ENCODE results near the gene CD274. TPM values are rescaled to one million over a fixed set of nuclear protein-coding genes. Genes with fewer than 3 reads are reported as not detected.

The CD274 gene
- total RNA-seq, 8 experiments from 2014 or later: 0.16 to 2.0 (median 0.70) TPM

DNA sequence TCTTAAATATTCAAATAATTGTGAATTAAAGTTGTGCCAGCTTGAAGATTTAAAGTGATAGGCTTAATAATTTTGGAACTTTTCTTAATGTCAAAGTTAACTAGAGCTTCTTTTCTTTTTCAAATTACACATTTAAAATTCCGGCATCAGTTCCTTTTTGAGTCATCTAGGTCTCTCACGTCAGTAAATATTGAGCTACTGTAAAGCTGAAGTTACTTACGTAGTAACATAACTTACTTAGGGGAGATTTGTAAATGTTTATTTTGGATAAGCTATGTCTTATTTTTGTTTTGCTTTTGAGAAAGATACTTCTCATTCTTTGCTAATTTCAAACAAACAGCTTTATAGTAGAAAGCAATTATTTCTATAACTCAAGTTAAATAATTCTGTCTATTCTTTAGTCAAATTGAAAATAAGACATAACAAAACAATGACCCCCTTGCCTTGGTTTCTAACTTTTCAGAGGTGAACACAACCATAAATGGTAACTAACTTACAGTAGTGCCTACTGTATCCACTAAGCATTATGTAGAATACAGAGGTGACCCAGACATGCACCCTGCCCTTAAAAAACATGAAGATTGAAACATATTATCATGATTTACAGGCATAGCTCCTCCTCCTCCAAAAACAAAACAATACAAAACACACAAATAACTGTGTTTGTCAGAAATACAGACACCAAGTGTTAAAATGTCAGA lies 29.8 kb downstream of the CD274 start:
- H3K4me1 ChIP-seq (replicated peaks in 1 of 2): no peaks in the 10 kb centered on the region
- no peak for ATAC-seq (replicated peaks in 6 of 8)
- in situ Hi-C loops (cut with MboI; ENCODE audit: low pct_unique_long_range_greater_than_20kb in 2 of 9, low sequenced_read_pairs in 9 of 9, unreplicated experiment in 9 of 9): no loop called here

GRCh38 chr9:5480919-5481318 lies 30.6 kb downstream of the CD274 start:
- no peak for ATAC-seq (replicated peaks in 6 of 8)
- no peak overlapping the region for H3K4me3 ChIP-seq
- in situ Hi-C loops (cut with MboI; ENCODE audit: low pct_unique_long_range_greater_than_20kb in 2 of 9, low sequenced_read_pairs in 9 of 9, unreplicated experiment in 9 of 9): no loop called here
- WGBS, 10 experiments: 76 to 95% (median 84%) methylated on average over 1 to 4 of the region's 4 CpGs; no CpG with 5 or more reads in 3 of the 10 experiments
- H3K4me1 ChIP-seq (replicated peaks in 1 of 2): no peaks in the 10 kb centered on the region
- no peak overlapping the region for H3K27ac ChIP-seq

More for the DNA sequence above, 29.8 kb downstream of the CD274 start:
- Histone ChIP-seq H3K4me3 (no peak overlapping the region), H3K27ac (no peak overlapping the region)
- WGBS, 10 experiments: 43 to 96% (median 81%) methylated on average over 2 to 3 of the region's 3 CpGs

DNA sequence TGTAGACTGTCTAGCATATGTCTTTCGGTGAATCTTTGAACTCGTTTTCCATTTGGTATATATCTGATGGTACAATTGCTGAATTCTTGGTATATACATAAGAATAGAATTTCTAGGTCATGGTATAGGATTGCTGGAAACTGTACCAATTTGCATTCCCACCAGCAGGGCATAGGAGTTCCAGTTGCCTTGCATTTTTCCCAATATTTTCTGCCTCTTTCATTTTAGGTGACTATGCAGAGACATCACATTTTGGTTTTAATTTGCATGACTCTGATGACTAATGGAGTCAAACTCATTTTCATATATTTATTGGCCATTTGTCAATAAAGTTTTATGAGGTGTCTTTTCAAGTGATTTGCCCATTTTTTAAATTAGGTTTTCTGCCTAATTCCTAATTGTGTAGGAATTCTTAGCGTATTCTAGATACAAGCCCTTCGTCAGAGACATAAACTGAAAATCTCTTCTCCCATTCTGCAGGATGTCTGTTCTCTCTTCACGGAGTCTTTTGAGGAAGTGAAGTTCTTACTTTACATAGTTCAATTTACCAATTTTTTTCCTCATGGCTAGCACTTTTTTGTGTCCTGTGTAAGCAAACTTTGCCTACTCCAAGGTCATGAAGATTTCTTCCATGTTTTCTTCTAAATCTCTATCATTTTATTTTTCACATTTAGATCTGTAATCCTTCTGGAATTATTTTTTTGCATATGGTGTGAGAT lies 31.1 kb downstream of the CD274 start:
- Histone ChIP-seq H3K4me1 (replicated peaks in 1 of 2) (no peaks in the 10 kb centered on the region), H3K27ac (no peak overlapping the region), H3K4me3 (no peak overlapping the region)
- in situ Hi-C loops (cut with MboI; ENCODE audit: low pct_unique_long_range_greater_than_20kb in 2 of 9, low sequenced_read_pairs in 9 of 9, unreplicated experiment in 9 of 9): no loop called here
- WGBS, 10 experiments: 50 to 98% (median 86%) methylated on average over 1 to 5 of the region's 5 CpGs
- no peak for ATAC-seq (replicated peaks in 6 of 8)

DNA sequence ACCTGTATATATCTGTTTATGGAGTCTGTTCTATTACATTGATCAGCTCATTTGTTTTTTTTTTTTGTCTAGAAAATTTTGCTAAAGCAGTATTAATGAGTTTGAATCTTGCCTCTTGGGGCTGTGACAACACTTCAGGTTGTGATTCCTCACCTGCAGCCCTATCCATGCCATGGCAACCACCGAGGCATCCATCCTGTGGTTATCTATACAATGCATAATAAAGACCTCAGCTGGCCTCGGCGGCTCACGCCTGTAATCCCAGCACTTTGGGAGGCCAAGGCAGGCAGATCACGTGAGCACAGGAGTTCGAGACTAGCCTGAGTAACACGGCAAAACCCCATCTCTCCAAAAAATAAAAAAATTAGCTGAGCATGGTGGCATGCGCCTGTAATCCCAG lies 31.9 kb downstream of the CD274 start:
- in situ Hi-C loops (cut with MboI; ENCODE audit: low pct_unique_long_range_greater_than_20kb in 2 of 9, low sequenced_read_pairs in 9 of 9, unreplicated experiment in 9 of 9): no loop called here
- ATAC-seq (replicated peaks in 6 of 8): no peak
- H3K4me1 ChIP-seq (replicated peaks in 1 of 2): no peaks in the 10 kb centered on the region
- WGBS, 10 experiments: 40 to 100% (median 70%) methylated on average over 1 to 8 of the region's 8 CpGs; no CpG with 5 or more reads in 1 of the 10 experiments
- no peak overlapping the region for H3K4me3 ChIP-seq
- H3K27ac ChIP-seq: no peak overlapping the region

DNA sequence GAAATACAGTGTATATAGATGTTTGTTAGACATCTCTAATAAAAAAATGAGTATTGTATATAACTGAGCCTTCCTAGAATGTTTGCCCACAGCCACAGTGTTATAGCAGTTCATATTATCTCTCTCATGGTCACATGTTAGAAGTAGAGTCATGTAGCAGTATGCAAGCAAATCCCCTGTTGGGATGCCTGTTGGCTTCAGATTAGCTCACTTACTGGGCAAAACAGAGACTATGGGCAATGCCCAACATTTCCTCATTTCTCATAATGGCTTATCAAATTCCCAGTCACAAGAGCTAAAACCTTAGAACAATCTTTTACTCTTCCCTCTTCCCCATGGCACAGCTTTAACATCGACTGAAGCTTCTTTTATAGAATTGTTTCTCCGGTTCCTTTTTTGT lies 33.0 kb downstream of the CD274 start:
- no peaks in the 10 kb centered on the region for H3K4me1 ChIP-seq (replicated peaks in 1 of 2)
- no peak for ATAC-seq (replicated peaks in 6 of 8)
- H3K4me3 ChIP-seq: no peak overlapping the region
- no peak overlapping the region for H3K27ac ChIP-seq
- in situ Hi-C loops (cut with MboI; ENCODE audit: low pct_unique_long_range_greater_than_20kb in 2 of 9, low sequenced_read_pairs in 9 of 9, unreplicated experiment in 9 of 9): no loop called here
- 20 to 100% (median 74%) methylated on average over 1 to 2 of the region's 2 CpGs; no CpG with 5 or more reads in 1 of the 10 experiments for WGBS, 10 experiments

DNA sequence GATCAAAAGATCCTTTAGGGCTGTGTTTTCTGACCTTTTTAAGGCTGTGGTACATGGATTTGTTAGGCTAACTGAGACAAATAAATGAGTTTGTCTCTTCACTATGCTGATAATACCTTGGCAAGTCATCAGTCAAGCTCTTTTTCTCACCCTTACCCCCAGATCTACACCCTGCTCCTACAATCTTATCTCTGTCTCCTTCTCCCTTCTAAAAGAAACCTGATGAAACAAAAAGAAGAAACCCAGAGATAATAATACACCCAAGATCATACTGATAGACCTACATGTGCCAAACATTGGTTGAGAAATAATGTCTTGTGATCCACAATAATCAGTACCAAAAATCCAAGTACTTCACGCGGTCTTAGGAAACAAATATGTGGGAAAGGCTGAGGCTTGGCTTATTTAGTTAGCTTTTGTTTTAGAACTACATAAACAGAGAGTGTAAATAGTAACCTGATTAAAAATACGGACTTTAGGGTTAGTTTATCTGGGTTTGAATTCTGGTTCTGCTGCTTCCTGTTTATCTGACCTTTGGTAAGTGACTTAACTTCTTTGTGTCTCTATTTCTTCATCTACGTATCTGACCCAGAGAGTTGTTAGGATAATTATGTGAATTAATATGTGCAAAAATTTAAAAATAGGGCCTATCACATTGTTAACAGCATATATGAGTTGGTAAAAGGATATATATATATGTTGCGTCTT lies 35.2 kb downstream of the CD274 start:
- H3K4me3 ChIP-seq: no peak overlapping the region
- ATAC-seq (replicated peaks in 6 of 8): no peak
- H3K4me1 ChIP-seq (replicated peaks in 1 of 2): no peaks in the 10 kb centered on the region
- H3K27ac ChIP-seq: no peak overlapping the region
- WGBS, 10 experiments: 62 to 100% (median 92%) methylated on average over 2 to 5 of the region's 5 CpGs
- in situ Hi-C loops (cut with MboI; ENCODE audit: low pct_unique_long_range_greater_than_20kb in 2 of 9, low sequenced_read_pairs in 9 of 9, unreplicated experiment in 9 of 9): no loop called here

- no peak for ATAC-seq (replicated peaks in 6 of 8)
- no peaks in the 10 kb centered on the region for H3K4me1 ChIP-seq (replicated peaks in 1 of 2)
- H3K4me3 ChIP-seq: no peak overlapping the region
- in situ Hi-C loops (cut with MboI; ENCODE audit: low pct_unique_long_range_greater_than_20kb in 2 of 9, low sequenced_read_pairs in 9 of 9, unreplicated experiment in 9 of 9): no loop called here
- no peak overlapping the region for H3K27ac ChIP-seq
- 59 to 100% (median 77%) methylated on average over 1 to 5 of the region's 5 CpGs; no CpG with 5 or more reads in 3 of the 10 experiments for WGBS, 10 experiments
These were observed 36.6 kb downstream of the CD274 start for GRCh38 chr9:5486988-5487387.

DNA sequence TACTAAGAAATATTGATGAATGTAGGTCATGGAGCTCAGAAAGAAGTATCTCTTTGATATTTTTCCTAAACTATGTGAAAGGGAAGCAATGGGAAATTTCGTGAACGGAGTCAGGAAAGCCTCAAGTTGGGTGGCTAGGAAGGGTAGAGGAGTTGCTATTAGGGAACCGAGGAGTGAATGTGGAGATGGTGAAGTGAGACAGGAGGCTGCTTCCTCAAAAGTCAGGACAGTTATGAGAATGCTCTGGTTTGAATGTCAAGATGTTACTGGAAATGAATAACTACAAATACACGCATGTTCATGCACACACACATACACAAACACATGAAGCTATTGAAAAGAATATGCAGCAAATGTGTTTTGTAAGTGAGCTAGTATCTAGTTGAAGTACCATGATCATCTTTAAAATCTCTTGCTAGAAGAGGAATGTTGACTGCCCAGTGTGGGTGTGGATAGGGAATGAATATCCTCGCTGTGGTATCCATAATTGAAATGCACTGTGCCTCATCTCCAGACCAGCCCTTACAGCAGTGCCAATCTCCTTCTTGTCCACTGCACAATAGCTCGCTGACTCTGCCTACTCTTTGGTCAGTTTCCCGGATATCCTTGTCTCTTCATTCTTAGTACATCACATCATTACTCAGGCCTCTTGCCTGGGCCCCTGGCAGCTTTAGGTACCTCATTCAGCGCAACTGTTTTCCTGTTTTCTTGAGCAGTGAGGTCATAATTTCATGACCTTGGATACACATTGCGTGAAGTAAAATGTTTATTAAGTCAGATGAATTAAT lies 38.1 kb downstream of the CD274 start:
- no peak overlapping the region for H3K27ac ChIP-seq
- no peak overlapping the region for H3K4me3 ChIP-seq
- in situ Hi-C loops (cut with MboI; ENCODE audit: low pct_unique_long_range_greater_than_20kb in 2 of 9, low sequenced_read_pairs in 9 of 9, unreplicated experiment in 9 of 9): no loop called here
- peak in 2 of 8 experiments; percentile 62 to 76 for ATAC-seq (replicated peaks in 6 of 8)
- no peaks in the 10 kb centered on the region for H3K4me1 ChIP-seq (replicated peaks in 1 of 2)
- 74 to 97% (median 87%) methylated on average over 4 to 9 of the region's 9 CpGs for WGBS, 10 experiments

- H3K27ac ChIP-seq: no peak overlapping the region
- no peaks in the 10 kb centered on the region for H3K4me1 ChIP-seq (replicated peaks in 1 of 2)
- WGBS, 10 experiments: 69 to 100% (median 87%) methylated on average over 1 to 8 of the region's 9 CpGs; no CpG with 5 or more reads in 1 of the 10 experiments
- no peak for ATAC-seq (replicated peaks in 6 of 8)
- in situ Hi-C loops (cut with MboI; ENCODE audit: low pct_unique_long_range_greater_than_20kb in 2 of 9, low sequenced_read_pairs in 9 of 9, unreplicated experiment in 9 of 9): no loop called here
- no peak overlapping the region for H3K4me3 ChIP-seq
These were observed 39.5 kb downstream of the CD274 start for GRCh38 chr9:5489630-5490490.

- in situ Hi-C loops (cut with MboI; ENCODE audit: low pct_unique_long_range_greater_than_20kb in 2 of 9, low sequenced_read_pairs in 9 of 9, unreplicated experiment in 9 of 9): no loop called here
- Histone ChIP-seq H3K27ac (no peak overlapping the region), H3K4me1 (replicated peaks in 1 of 2) (no peaks in the 10 kb centered on the region), H3K4me3 (no peak overlapping the region)
- ATAC-seq (replicated peaks in 6 of 8): no peak
- 50 to 100% (median 60%) methylated on average over 1 of the region's 1 CpG; no CpG with 5 or more reads in 5 of the 10 experiments for WGBS, 10 experiments
These were observed 42.8 kb downstream of the CD274 start for GRCh38 chr9:5492965-5493678.

- H3K27ac ChIP-seq: no peak overlapping the region
- H3K4me1 ChIP-seq (replicated peaks in 1 of 2): no peaks in the 10 kb centered on the region
- in situ Hi-C loops (cut with MboI; ENCODE audit: low pct_unique_long_range_greater_than_20kb in 2 of 9, low sequenced_read_pairs in 9 of 9, unreplicated experiment in 9 of 9): no loop called here
- 22 to 100% (median 73%) methylated on average over 1 to 8 of the region's 8 CpGs for WGBS, 10 experiments
- ATAC-seq (replicated peaks in 6 of 8): peak in 2 of 8 experiments; percentile 72 to 88
- no peak overlapping the region for H3K4me3 ChIP-seq
These were observed 43.6 kb downstream of the CD274 start for GRCh38 chr9:5493679-5494511.

All from motor neuron (in vitro differentiated cells).